ENCODE measurements around the gene PPP6R2.

GRCh38 chr22:50446708-50447575 is 103.8 kb downstream of the PPP6R2 start:
- TF ChIP-seq EZH2 (IDR thresholded peaks at IDR 0.05; ENCODE audit: borderline replicate concordance, low read length): no peak
- TF ChIP-seq CTCF (IDR thresholded peaks at IDR 0.05; ENCODE audit: low read length): no peak

All from OCI-LY1 (cell line).